ENCODE data around the gene C18orf63. TPM values are rescaled to one million over a fixed set of nuclear protein-coding genes. Genes with fewer than 3 reads are reported as not detected.

C18orf63 gene
- total RNA-seq, 1 experiment from 2014 or later: not detected

GRCh38 chr18:74276609-74277008, 39.0 kb upstream of the C18orf63 start:
- ATAC-seq (no peak), DNase-seq (no peak)
- BruUV-seq (replicated peaks): no TSS peak
- H3K9me2 ChIP-seq (replicated peaks; ENCODE audit: low read length): no peaks in the 10 kb centered on the region
- intact Hi-C loops (cut with micrococcal nuclease): no loop called here
- H3K9me3 ChIP-seq (ENCODE audit: low read length): no peaks in the 10 kb centered on the region
- no peak overlapping the region for H2AFZ ChIP-seq (ENCODE audit: low read length)
- H3K4me2 ChIP-seq (ENCODE audit: low read length): no peak overlapping the region
- no peak for TF ChIP-seq EZH2 (IDR thresholded peaks at IDR 0.05; ENCODE audit: low read length, unreplicated experiment)
- no peak for TF ChIP-seq CTCF (conservative IDR thresholded peaks at IDR 0.05; ENCODE audit: low read depth, low read length)
- no peak for TF ChIP-seq EZH2phosphoT487 (IDR thresholded peaks at IDR 0.05; ENCODE audit: borderline replicate concordance, low read length)
- no peaks in the 10 kb centered on the region for H4K20me1 ChIP-seq (ENCODE audit: low read length)
- H3K27ac ChIP-seq (ENCODE audit: low read length): no peak overlapping the region
- no peaks in the 10 kb centered on the region for H3K27me3 ChIP-seq (ENCODE audit: low read length)
- H3K79me2 ChIP-seq (ENCODE audit: low read length): peaks cover 76% of the 10 kb centered on the region
- ChIA-PET POLR2A (ENCODE audit: unreplicated experiment) (no interaction called here), CTCF (no interaction called here)
- no peak overlapping the region for H3K9ac ChIP-seq (ENCODE audit: low read length)
- H3K4me3 ChIP-seq (ENCODE audit: low read length): no peak overlapping the region
- peaks cover 14% of the 10 kb centered on the region for H3K4me1 ChIP-seq (ENCODE audit: insufficient read depth, low read length)
- H3K36me3 ChIP-seq (ENCODE audit: low read depth, low read length): no peaks in the 10 kb centered on the region
- H3F3A ChIP-seq (ENCODE audit: low read length, unreplicated experiment): no peaks in the 10 kb centered on the region

- Histone ChIP-seq H3K9me3 (ENCODE audit: low read length) (no peaks in the 10 kb centered on the region), H3K9me2 (replicated peaks; ENCODE audit: low read length) (no peaks in the 10 kb centered on the region), H4K20me1 (ENCODE audit: low read length) (no peaks in the 10 kb centered on the region), H3F3A (ENCODE audit: low read length, unreplicated experiment) (no peaks in the 10 kb centered on the region), H3K4me3 (ENCODE audit: low read length) (no peak overlapping the region), H3K27ac (ENCODE audit: low read length) (no peak overlapping the region), H3K27me3 (ENCODE audit: low read length) (no peaks in the 10 kb centered on the region), H3K4me2 (ENCODE audit: low read length) (no peak overlapping the region), H3K9ac (ENCODE audit: low read length) (no peak overlapping the region), H3K36me3 (ENCODE audit: low read depth, low read length) (no peaks in the 10 kb centered on the region), H3K79me2 (ENCODE audit: low read length) (peaks cover 81% of the 10 kb centered on the region), H3K4me1 (ENCODE audit: insufficient read depth, low read length) (peaks cover 14% of the 10 kb centered on the region), H2AFZ (ENCODE audit: low read length) (no peak overlapping the region)
- ATAC-seq: no peak
- DNase-seq: no peak
- no peak for TF ChIP-seq EZH2 (IDR thresholded peaks at IDR 0.05; ENCODE audit: low read length, unreplicated experiment)
- no peak for TF ChIP-seq EZH2phosphoT487 (IDR thresholded peaks at IDR 0.05; ENCODE audit: borderline replicate concordance, low read length)
- no peak for TF ChIP-seq CTCF (conservative IDR thresholded peaks at IDR 0.05; ENCODE audit: low read depth, low read length)
- CTCF ChIA-PET: no interaction called here
- no TSS peak for BruUV-seq (replicated peaks)
- POLR2A ChIA-PET (ENCODE audit: unreplicated experiment): no interaction called here
- intact Hi-C loops (cut with micrococcal nuclease): no loop called here
Measured at GRCh38 chr18:74277296-74277695, 38.3 kb upstream of the C18orf63 start.

- H3K36me3 ChIP-seq (ENCODE audit: low read depth, low read length): no peaks in the 10 kb centered on the region
- H3K9me3 ChIP-seq (ENCODE audit: low read length): no peaks in the 10 kb centered on the region
- CTCF ChIA-PET: no interaction called here
- H3K9me2 ChIP-seq (replicated peaks; ENCODE audit: low read length): no peaks in the 10 kb centered on the region
- H2AFZ ChIP-seq (ENCODE audit: low read length): no peak overlapping the region
- no peak for DNase-seq
- no peak overlapping the region for H3K27ac ChIP-seq (ENCODE audit: low read length)
- H3F3A ChIP-seq (ENCODE audit: low read length, unreplicated experiment): no peaks in the 10 kb centered on the region
- POLR2A ChIA-PET (ENCODE audit: unreplicated experiment): no interaction called here
- no peak overlapping the region for H3K9ac ChIP-seq (ENCODE audit: low read length)
- no peaks in the 10 kb centered on the region for H4K20me1 ChIP-seq (ENCODE audit: low read length)
- H3K4me3 ChIP-seq (ENCODE audit: low read length): no peak overlapping the region
- intact Hi-C loops (cut with micrococcal nuclease): no loop called here
- peaks cover 17% of the 10 kb centered on the region for H3K4me1 ChIP-seq (ENCODE audit: insufficient read depth, low read length)
- no peaks in the 10 kb centered on the region for H3K27me3 ChIP-seq (ENCODE audit: low read length)
- peaks cover 82% of the 10 kb centered on the region for H3K79me2 ChIP-seq (ENCODE audit: low read length)
- H3K4me2 ChIP-seq (ENCODE audit: low read length): no peak overlapping the region
- BruUV-seq (replicated peaks): no TSS peak
- no peak for TF ChIP-seq EZH2phosphoT487 (IDR thresholded peaks at IDR 0.05; ENCODE audit: borderline replicate concordance, low read length)
- no peak for TF ChIP-seq CTCF (conservative IDR thresholded peaks at IDR 0.05; ENCODE audit: low read depth, low read length)
- no peak for TF ChIP-seq EZH2 (IDR thresholded peaks at IDR 0.05; ENCODE audit: low read length, unreplicated experiment)
- no peak for ATAC-seq
Measured at GRCh38 chr18:74278058-74278457, 37.6 kb upstream of the C18orf63 start.

Measured in PC-3 (cell line).